PC-9 (cell line): ENCODE results near the gene DNAJC18.

Experiments used
- EZH2 ChIP-seq: fragments of 200-600 bp; sonication (generic); IDR thresholded peaks from 2 replicates; pipeline ENCODE4 v1.8.0; 2017; ENCODE audit warnings: antibody characterized with exemption, low read depth
- TF ChIP-seq, protein P1 (sequence below): fragments of 200-600 bp; sonication (generic); conservative IDR thresholded peaks from 2 replicates; pipeline ENCODE4 v1.6.1; 2017; ENCODE audit warnings: mixed run types, antibody characterized with exemption, mild to moderate bottlenecking, moderate library complexity

DNA sequence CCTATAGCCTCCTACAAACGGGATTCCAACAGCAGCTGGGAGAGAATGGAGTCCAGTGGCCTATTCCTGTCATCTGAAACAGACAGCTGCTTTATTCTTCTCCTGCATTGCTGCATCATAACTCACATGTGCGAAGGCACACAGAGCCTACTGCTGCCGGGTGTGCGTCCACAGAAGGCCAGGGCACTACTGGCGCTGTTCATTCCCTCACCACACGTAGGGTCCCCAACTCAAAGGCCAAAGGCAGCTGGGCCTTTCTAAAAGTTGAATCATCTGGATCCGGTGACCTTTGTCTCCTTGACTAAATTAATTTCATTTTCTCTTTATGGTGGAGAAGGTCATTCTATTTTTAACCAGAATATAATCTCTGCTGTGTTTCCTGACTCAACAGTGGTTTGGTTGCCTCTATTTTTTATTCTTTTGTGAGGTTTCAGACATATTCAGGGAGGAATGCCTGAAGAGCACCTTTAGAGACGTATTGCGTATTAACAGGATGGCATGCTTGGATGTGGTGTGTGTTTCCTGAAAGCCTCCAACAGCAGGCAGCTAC, 24.7 kb downstream of the DNAJC18 start:
- TF ChIP-seq, protein P1, sequence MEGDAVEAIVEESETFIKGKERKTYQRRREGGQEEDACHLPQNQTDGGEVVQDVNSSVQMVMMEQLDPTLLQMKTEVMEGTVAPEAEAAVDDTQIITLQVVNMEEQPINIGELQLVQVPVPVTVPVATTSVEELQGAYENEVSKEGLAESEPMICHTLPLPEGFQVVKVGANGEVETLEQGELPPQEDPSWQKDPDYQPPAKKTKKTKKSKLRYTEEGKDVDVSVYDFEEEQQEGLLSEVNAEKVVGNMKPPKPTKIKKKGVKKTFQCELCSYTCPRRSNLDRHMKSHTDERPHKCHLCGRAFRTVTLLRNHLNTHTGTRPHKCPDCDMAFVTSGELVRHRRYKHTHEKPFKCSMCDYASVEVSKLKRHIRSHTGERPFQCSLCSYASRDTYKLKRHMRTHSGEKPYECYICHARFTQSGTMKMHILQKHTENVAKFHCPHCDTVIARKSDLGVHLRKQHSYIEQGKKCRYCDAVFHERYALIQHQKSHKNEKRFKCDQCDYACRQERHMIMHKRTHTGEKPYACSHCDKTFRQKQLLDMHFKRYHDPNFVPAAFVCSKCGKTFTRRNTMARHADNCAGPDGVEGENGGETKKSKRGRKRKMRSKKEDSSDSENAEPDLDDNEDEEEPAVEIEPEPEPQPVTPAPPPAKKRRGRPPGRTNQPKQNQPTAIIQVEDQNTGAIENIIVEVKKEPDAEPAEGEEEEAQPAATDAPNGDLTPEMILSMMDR = no peak
- no peak for TF ChIP-seq EZH2
